ENCODE data around the gene IL21R.
A peak's percentile ranks its signal among the peaks of the same experiment; 100 is the strongest.

Gene IL21R

GRCh38 chr16:27398894-27399853 is 2.8 kb upstream of the IL21R start:
- Histone ChIP-seq H3K36me3 (replicated peaks; ENCODE audit: insufficient read depth, low read length) (no peaks in the 10 kb centered on the region), H3K79me2 (ENCODE audit: low read length) (peaks cover 19% of the 10 kb centered on the region), H3K9ac (ENCODE audit: low read length) (no peak overlapping the region), H2AFZ (ENCODE audit: low read length) (no peak overlapping the region), H3K4me1 (ENCODE audit: low read length) (peaks cover 14% of the 10 kb centered on the region), H3K27me3 (replicated peaks; ENCODE audit: insufficient read depth, low read length) (no peaks in the 10 kb centered on the region), H3K9me3 (replicated peaks; ENCODE audit: insufficient read depth, low read length) (no peaks in the 10 kb centered on the region), H3K27ac (ENCODE audit: low read length) (no peak overlapping the region), H3K9me2 (replicated peaks; ENCODE audit: insufficient read depth, low read length) (no peaks in the 10 kb centered on the region), H3F3A (ENCODE audit: insufficient read depth, low read length) (peaks cover 9% of the 10 kb centered on the region; the same call in 1 of the 2 replicates), H3K4me3 (ENCODE audit: low read length) (no peak overlapping the region), H3K4me2 (ENCODE audit: low read depth, low read length) (no peak overlapping the region), H4K20me1 (ENCODE audit: insufficient read depth, low read length) (no peaks in the 10 kb centered on the region)
- no peak for TF ChIP-seq EZH2 (optimal IDR thresholded peaks at IDR 0.05; ENCODE audit: low read depth, low read length)
- TF ChIP-seq EZH2phosphoT487 (IDR thresholded peaks at IDR 0.05; ENCODE audit: low read length) = no peak
- no peak for TF ChIP-seq CTCF (IDR thresholded peaks at IDR 0.05; ENCODE audit: low read length)
- DNase-seq = no peak

GRCh38 chr16:27399969-27400368 is 2.0 kb upstream of the IL21R start:
- no peak overlapping the region for H3K4me2 ChIP-seq (ENCODE audit: low read depth, low read length)
- no peaks in the 10 kb centered on the region for H3K9me2 ChIP-seq (replicated peaks; ENCODE audit: insufficient read depth, low read length)
- H3F3A ChIP-seq (ENCODE audit: insufficient read depth, low read length) = peaks cover 9% of the 10 kb centered on the region; the same call in 1 of the 2 replicates
- peaks cover 14% of the 10 kb centered on the region for H3K4me1 ChIP-seq (ENCODE audit: low read length)
- no peak overlapping the region for H3K4me3 ChIP-seq (ENCODE audit: low read length)
- H3K27ac ChIP-seq (ENCODE audit: low read length) = no peak overlapping the region
- no peak for DNase-seq
- TF ChIP-seq EZH2 (optimal IDR thresholded peaks at IDR 0.05; ENCODE audit: low read depth, low read length) = no peak
- no peak overlapping the region for H2AFZ ChIP-seq (ENCODE audit: low read length)
- no peaks in the 10 kb centered on the region for H3K36me3 ChIP-seq (replicated peaks; ENCODE audit: insufficient read depth, low read length)
- no peaks in the 10 kb centered on the region for H3K9me3 ChIP-seq (replicated peaks; ENCODE audit: insufficient read depth, low read length)
- no peaks in the 10 kb centered on the region for H4K20me1 ChIP-seq (ENCODE audit: insufficient read depth, low read length)
- no peak overlapping the region for H3K9ac ChIP-seq (ENCODE audit: low read length)
- no peaks in the 10 kb centered on the region for H3K27me3 ChIP-seq (replicated peaks; ENCODE audit: insufficient read depth, low read length)
- peaks cover 23% of the 10 kb centered on the region for H3K79me2 ChIP-seq (ENCODE audit: low read length)

GRCh38 chr16:27400751-27401620 is 988 bp upstream of the IL21R start:
- DNase-seq = no peak
- Histone ChIP-seq H3K27me3 (replicated peaks; ENCODE audit: insufficient read depth, low read length) (no peaks in the 10 kb centered on the region), H3K4me1 (ENCODE audit: low read length) (peaks cover 14% of the 10 kb centered on the region), H3K79me2 (ENCODE audit: low read length) (peaks cover 23% of the 10 kb centered on the region), H3K27ac (ENCODE audit: low read length) (peak overlapping the region; percentile 69; the same call in 1 of the 2 replicates), H3K9ac (ENCODE audit: low read length) (no peak overlapping the region), H2AFZ (ENCODE audit: low read length) (no peak overlapping the region), H3K4me2 (ENCODE audit: low read depth, low read length) (no peak overlapping the region), H3K9me3 (replicated peaks; ENCODE audit: insufficient read depth, low read length) (no peaks in the 10 kb centered on the region), H3K36me3 (replicated peaks; ENCODE audit: insufficient read depth, low read length) (no peaks in the 10 kb centered on the region), H3K4me3 (ENCODE audit: low read length) (no peak overlapping the region), H4K20me1 (ENCODE audit: insufficient read depth, low read length) (no peaks in the 10 kb centered on the region), H3F3A (ENCODE audit: insufficient read depth, low read length) (peaks cover 9% of the 10 kb centered on the region; the same call in 1 of the 2 replicates), H3K9me2 (replicated peaks; ENCODE audit: insufficient read depth, low read length) (no peaks in the 10 kb centered on the region)
- no peak for TF ChIP-seq EZH2phosphoT487 (IDR thresholded peaks at IDR 0.05; ENCODE audit: low read length)
- TF ChIP-seq EZH2 (optimal IDR thresholded peaks at IDR 0.05; ENCODE audit: low read depth, low read length) = no peak
- TF ChIP-seq CTCF (IDR thresholded peaks at IDR 0.05; ENCODE audit: low read length) = no peak

Data from MM.1S (cell line).